HCT116 (cell line): Measurements from ENCODE around the gene CEP41. TPM values are rescaled to one million over a fixed set of nuclear protein-coding genes. Genes with fewer than 3 reads are reported as not detected.

Experiments used
- ATAC-seq: fragments of 200-7000 bp; cut with Tn5 transposase; 2 replicates; pipeline ENCODE4 v1.9.1; 2020; ENCODE audit warnings: mild to moderate bottlenecking, moderate library complexity
- BruUV-seq: library from RNA; stranded (reverse); fragments of 400-500 nt; replicated peaks from 2 replicates; lab custom pipeline; 2021; lab: Mats Ljungman, UMichigan
- CTCF ChIA-PET: fragments of 300-600 bp; sonication (Branson Sonifier 250); formaldehyde crosslinking; loops from one replicate; lab custom pipeline; 2021; ENCODE audit warnings: antibody characterized with exemption; lab: Charles Lee
- POLR2A ChIA-PET: fragments of 300-600, 350-600 bp; sonication (Branson Sonifier 250); formaldehyde crosslinking; loops from one replicate; lab custom pipeline; 2021; ENCODE audit warnings: antibody characterized with exemption; lab: Charles Lee
- RAD21 ChIA-PET, 2 experiments: fragments of 300-600 bp; sonication (Branson Sonifier 250); formaldehyde crosslinking; loops; one replicate each; lab custom pipeline; 2023; ENCODE audit warnings: low total read pairs in 2 of 2; ENCODE audit not compliant: uncharacterized antibody in 2 of 2, unreplicated experiment in 2 of 2, low non-redundant PET in 1 of 2; lab: Charles Lee
- DNase-seq: peaks from one replicate; pipeline ENCODE4 v3.0.0-alpha.2; 2010; ENCODE audit warnings: low read depth, low spot score
- H2AFZ ChIP-seq: fragments of 200-600 bp; shearing (Covaris generic), sonication (generic); 2 replicates; pipeline ENCODE4 v1.6.1; 2017; ENCODE audit warnings: low read depth, mixed run types, mixed read lengths, antibody characterized with exemption, low read length; ENCODE audit not compliant: poor library complexity, severe bottlenecking
- H3K27ac ChIP-seq: 2 replicates; pipeline ENCODE4 v1.5.1; 2012; ENCODE audit warnings: low read depth, low read length
- H3K27me3 ChIP-seq: fragments of 200-600 bp; sonication (generic); 2 replicates; pipeline ENCODE4 v1.6.1; 2016; ENCODE audit warnings: mixed run types, low read length, mixed read lengths; ENCODE audit not compliant: insufficient read depth
- H3K36me3 ChIP-seq, 2 experiments: fragments of 200-500 bp in 1 of 2; fragments of 200-600 bp in 1 of 2; sonication (Bioruptor generic) in 1 of 2; sonication (generic) in 1 of 2; 2 replicates each; pipeline versions ENCODE4 v1.5.1 to v1.6.1; 2014 to 2016; ENCODE audit warnings: low read length in 2 of 2, inconsistent platforms in 1 of 2, mixed read lengths in 1 of 2, mixed run types in 1 of 2; ENCODE audit not compliant: insufficient read depth in 2 of 2, control insufficient read depth in 1 of 2
- H3K4me1 ChIP-seq, 2 experiments: fragments of 200-600 bp in 1 of 2; sonication (generic) in 1 of 2; 2 replicates each; pipeline versions ENCODE4 v1.5.1 to v1.6.1; 2012 to 2017; ENCODE audit warnings: low read length in 2 of 2, inconsistent platforms in 1 of 2, mild to moderate bottlenecking in 1 of 2, mixed read lengths in 1 of 2, mixed run types in 1 of 2, moderate library complexity in 1 of 2; ENCODE audit not compliant: insufficient read depth in 2 of 2, control insufficient read depth in 1 of 2
- H3K4me2 ChIP-seq: fragments of 200-600 bp; sonication (generic); 2 replicates; pipeline ENCODE4 v1.6.1; 2017; ENCODE audit warnings: mixed run types, low read length, mixed read lengths
- H3K4me3 ChIP-seq, 2 experiments: fragments of 200-600 bp in 1 of 2; sonication (generic) in 1 of 2; replicated peaks in 1 of 2; 2 replicates each; pipeline ENCODE4 v1.5.1; 2011 to 2016; ENCODE audit warnings: low read length in 2 of 2, control low read depth in 1 of 2, low read depth in 1 of 2, mild to moderate bottlenecking in 1 of 2, mixed read lengths in 1 of 2, mixed run types in 1 of 2
- H3K79me2 ChIP-seq: fragments of 200-600 bp; sonication (generic); 2 replicates; pipeline ENCODE4 v1.6.1; 2017; ENCODE audit warnings: mild to moderate bottlenecking, mixed run types, low read length, moderate library complexity, mixed read lengths; ENCODE audit not compliant: insufficient read depth
- H3K9ac ChIP-seq: fragments of 200-600 bp; sonication (generic); 2 replicates; pipeline ENCODE4 v1.6.1; 2016; ENCODE audit warnings: low read length, mixed read lengths
- H3K9me2 ChIP-seq: fragments of 200-600 bp; sonication (generic), shearing (Covaris generic); 2 replicates; pipeline ENCODE4 v1.6.1; 2017; ENCODE audit warnings: mixed run types, mild to moderate bottlenecking, moderate library complexity; ENCODE audit not compliant: insufficient read depth
- H3K9me3 ChIP-seq, 2 experiments: fragments of 200-500 bp in 1 of 2; fragments of 200-600 bp in 1 of 2; sonication (Bioruptor generic) in 1 of 2; sonication (generic) in 1 of 2; 2 replicates each; pipeline ENCODE4 v1.6.1; 2014 to 2017; ENCODE audit warnings: low read length in 2 of 2, mixed read lengths in 2 of 2, inconsistent platforms in 1 of 2, low read depth in 1 of 2, mild to moderate bottlenecking in 1 of 2, mixed run types in 1 of 2, moderate library complexity in 1 of 2; ENCODE audit not compliant: control insufficient read depth in 1 of 2, insufficient read depth in 1 of 2
- H4K20me1 ChIP-seq: fragments of 200-600 bp; sonication (generic), shearing (Covaris generic); 2 replicates; pipeline ENCODE4 v1.6.1; 2017; ENCODE audit warnings: mixed run types, mild to moderate bottlenecking, moderate library complexity; ENCODE audit not compliant: insufficient read depth
- CEBPB ChIP-seq: IDR thresholded peaks from 2 replicates; pipeline ENCODE4 v1.6.1; 2012; ENCODE audit warnings: low read depth
- ELF1 ChIP-seq: IDR thresholded peaks from 2 replicates; pipeline ENCODE4 v1.6.1; 2012; ENCODE audit warnings: low read depth, borderline replicate concordance
- JUND ChIP-seq: IDR thresholded peaks from 2 replicates; pipeline ENCODE4 v1.6.1; 2012
- SIN3A ChIP-seq: IDR thresholded peaks from 2 replicates; pipeline ENCODE4 v1.6.1; 2012; ENCODE audit warnings: low read depth
- SP1 ChIP-seq: IDR thresholded peaks from 2 replicates; pipeline ENCODE4 v1.6.1; 2012; ENCODE audit warnings: low read depth
- SRF ChIP-seq: IDR thresholded peaks from 2 replicates; pipeline ENCODE4 v1.6.1; 2012; ENCODE audit warnings: low read depth
- TCF7L2 ChIP-seq: IDR thresholded peaks from 2 replicates; pipeline ENCODE4 v1.7.0; 2011; ENCODE audit warnings: borderline replicate concordance, inconsistent platforms; ENCODE audit not compliant: insufficient read depth, insufficient read length; ENCODE audit errors: extremely low read depth
- intact Hi-C: fragments of 100-400 bp; cut with micrococcal nuclease; formaldehyde crosslinking; loops from 2 replicates; pipeline ENCODE4 v1.10.0; 2022
- total RNA-seq: library from RNA; stranded (reverse); gene quantifications from one replicate; pipeline ENCODE4 v1.2.1, GENCODE V29; 2021; ENCODE audit not compliant: unreplicated experiment
- TF ChIP-seq, protein P1 (sequence below): IDR thresholded peaks from 2 replicates; pipeline ENCODE4 v1.6.1; 2012
- TF ChIP-seq, protein P2 (sequence below): IDR thresholded peaks from 2 replicates; pipeline ENCODE4 v1.6.1; 2012

The CEP41 gene
- total RNA-seq, 1 experiment from 2014 or later: 13.6 TPM

DNA sequence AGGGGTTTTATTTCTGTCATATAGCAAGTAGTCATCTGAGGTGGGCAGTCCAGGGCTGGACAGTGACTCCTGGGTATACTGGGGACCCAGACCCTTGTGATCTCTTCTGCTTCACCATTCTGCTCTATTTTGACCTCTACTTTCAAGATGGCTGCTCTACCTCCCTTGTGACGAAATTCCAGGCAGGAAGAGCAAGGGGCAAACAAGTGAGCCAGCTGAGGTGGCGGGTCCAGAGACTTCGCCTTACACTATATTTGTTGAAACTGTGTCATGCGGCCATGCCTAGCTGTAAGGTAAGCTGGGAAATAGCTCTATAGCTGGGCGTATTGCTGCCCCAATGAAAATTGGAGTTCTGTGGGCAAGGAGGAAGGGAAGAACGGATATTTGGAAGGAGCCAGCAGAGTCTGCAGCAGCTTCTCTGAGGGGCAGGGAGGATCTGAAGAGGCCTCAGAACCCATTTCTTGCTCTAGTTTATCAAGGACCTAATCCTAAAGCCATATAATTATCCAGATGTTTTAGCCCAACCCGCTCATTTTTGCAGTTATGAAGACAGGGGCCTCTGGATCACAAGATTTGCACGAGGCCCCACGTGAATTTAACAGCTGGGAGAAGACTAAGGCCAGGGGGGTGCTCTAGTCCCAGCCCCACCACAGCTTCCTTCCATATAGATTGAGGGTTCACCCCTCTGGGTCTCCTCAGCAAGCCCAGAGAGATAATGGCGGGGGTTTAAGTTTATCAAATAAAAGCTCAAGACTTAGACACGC, 68.2 kb downstream of the CEP41 start:
- intact Hi-C loops: no loop called here
- Histone ChIP-seq H3K4me1 (peaks cover 2 to 15% of the 10 kb centered on the region in 2 experiments; a peak in 3 of 4 replicates), H3K4me3 (no peak overlapping the region)

DNA sequence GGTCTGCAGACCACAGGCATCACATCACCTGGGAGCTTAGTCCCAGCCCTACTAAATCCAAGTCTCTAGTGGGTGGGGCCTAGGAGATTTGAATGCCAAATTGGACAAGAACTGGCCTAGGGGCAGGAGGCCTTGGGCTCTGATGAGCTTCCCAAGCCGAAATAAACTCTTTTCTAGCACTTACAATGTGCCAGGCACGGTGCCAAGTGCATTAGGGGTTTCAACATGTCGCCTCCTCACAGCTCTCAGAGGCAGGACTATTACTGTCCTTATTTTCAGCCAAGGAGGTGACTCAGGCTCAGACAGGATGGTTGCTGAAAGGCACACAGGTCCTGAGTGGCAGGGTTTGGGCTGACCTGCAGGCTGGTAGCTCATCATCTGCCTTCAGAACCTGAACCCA, 69.8 kb downstream of the CEP41 start:
- no peaks in the 10 kb centered on the region for H3K9me2 ChIP-seq
- no peaks in the 10 kb centered on the region for H3K79me2 ChIP-seq
- peaks cover 10 to 30% of the 10 kb centered on the region in 2 experiments for H3K4me1 ChIP-seq
- no peak overlapping the region for H3K9ac ChIP-seq
- ChIA-PET RAD21 (no interaction called here), POLR2A (no interaction called here), CTCF (no interaction called here)
- no peaks in the 10 kb centered on the region for H3K27me3 ChIP-seq
- H3K9me3 ChIP-seq: no peaks in the 10 kb centered on the region
- DNase-seq (no peak), ATAC-seq (no peak)
- no peak overlapping the region for H3K27ac ChIP-seq
- H3K4me3 ChIP-seq: no peak overlapping the region
- H2AFZ ChIP-seq: no peak overlapping the region
- no peaks in the 10 kb centered on the region for H3K36me3 ChIP-seq
- H4K20me1 ChIP-seq: no peaks in the 10 kb centered on the region
- intact Hi-C loops: no loop called here
- TF ChIP-seq SRF: no peak
- no peak for TF ChIP-seq CEBPB
- no peak for TF ChIP-seq JUND
- no peak for TF ChIP-seq SP1
- TF ChIP-seq, protein P1, sequence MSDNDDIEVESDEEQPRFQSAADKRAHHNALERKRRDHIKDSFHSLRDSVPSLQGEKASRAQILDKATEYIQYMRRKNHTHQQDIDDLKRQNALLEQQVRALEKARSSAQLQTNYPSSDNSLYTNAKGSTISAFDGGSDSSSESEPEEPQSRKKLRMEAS: no peak
- no peak for TF ChIP-seq TCF7L2
- no peak for TF ChIP-seq ELF1
- TF ChIP-seq, all 23 proteins: peak for 0
- no TSS peak for BruUV-seq
- no peak overlapping the region for H3K4me2 ChIP-seq

More for the DNA sequence above, 68.2 kb downstream of the CEP41 start:
- BruUV-seq: no TSS peak
- no peaks in the 10 kb centered on the region for H3K9me3 ChIP-seq
- ATAC-seq (no peak), DNase-seq (no peak)
- H3K9me2 ChIP-seq: no peaks in the 10 kb centered on the region
- ChIA-PET CTCF (no interaction called here), RAD21 (no interaction called here), POLR2A (no interaction called here)
- H3K4me2 ChIP-seq: no peak overlapping the region
- no peaks in the 10 kb centered on the region for H3K36me3 ChIP-seq
- no peaks in the 10 kb centered on the region for H3K79me2 ChIP-seq
- H4K20me1 ChIP-seq: no peaks in the 10 kb centered on the region
- H2AFZ ChIP-seq: no peak overlapping the region
- H3K27me3 ChIP-seq: no peaks in the 10 kb centered on the region
- H3K9ac ChIP-seq: no peak overlapping the region
- no peak for TF ChIP-seq SP1
- TF ChIP-seq, protein P2, sequence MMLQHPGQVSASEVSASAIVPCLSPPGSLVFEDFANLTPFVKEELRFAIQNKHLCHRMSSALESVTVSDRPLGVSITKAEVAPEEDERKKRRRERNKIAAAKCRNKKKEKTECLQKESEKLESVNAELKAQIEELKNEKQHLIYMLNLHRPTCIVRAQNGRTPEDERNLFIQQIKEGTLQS: no peak
- TF ChIP-seq SIN3A: no peak
- H3K27ac ChIP-seq: no peak overlapping the region
